Measurements from ENCODE around the gene PDE4B. TPM values are rescaled to one million over a fixed set of nuclear protein-coding genes. Genes with fewer than 3 reads are reported as not detected.

Gene PDE4B
- polyA plus RNA-seq, 2 of the 4 experiments (the other 2 are of a cell fraction), result 20.2 to 56.8 TPM

DNA sequence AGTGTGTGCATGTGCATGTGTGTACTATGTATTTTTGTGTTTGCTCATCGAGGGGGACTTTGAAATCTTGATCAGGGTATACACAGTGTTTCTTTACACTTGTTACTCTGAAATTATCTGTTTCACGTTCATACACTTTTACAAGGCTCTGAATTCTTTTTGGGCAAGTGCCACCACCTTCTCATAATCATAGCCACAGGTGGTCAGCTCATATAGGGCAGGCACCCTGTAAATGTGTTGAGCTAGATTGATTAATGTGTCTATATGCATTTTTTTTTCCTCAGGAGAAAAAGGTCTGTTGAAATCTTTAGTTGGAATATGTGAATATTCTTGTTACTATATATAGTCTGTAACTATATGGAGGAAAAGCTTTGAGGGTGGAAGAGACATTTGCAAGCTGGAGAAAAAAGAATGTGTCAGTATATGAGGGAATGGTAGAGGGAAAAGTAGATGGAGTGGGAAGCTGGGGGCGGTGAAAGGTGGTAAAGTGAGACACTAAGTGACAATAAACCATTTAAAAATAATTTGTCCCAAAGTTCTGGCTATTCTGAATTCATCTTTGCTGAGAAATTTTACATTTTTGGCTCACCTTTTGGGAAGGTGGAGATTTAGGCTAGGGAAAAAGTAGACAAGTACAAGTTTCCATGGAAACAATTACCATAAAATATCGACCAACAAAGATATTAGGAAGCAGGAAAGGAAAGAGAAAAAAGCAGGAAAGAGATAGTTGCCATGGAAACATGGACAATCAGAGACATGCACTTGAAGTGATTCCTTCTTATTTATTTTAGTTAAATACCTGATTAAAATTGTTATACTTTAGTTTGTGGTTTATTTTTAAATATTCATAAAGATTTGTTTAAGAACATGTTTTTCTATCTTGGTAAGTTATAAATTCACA lies 277.5 kb downstream of the PDE4B start:
- DNase-seq (ENCODE audit: low read depth in 1 of 2, low spot score in 1 of 2), result no peak
- H3K4me3 ChIP-seq, result no peak overlapping the region
- no peak for ATAC-seq
- 44% methylated on average over 4 of the region's 4 CpGs for WGBS (ENCODE audit: missing lambda C conversion rate)
- no peak overlapping the region for H3K4me2 ChIP-seq
- ChIA-PET CTCF (no interaction called here), POLR2A (no interaction called here)
- H3K4me1 ChIP-seq, result peaks cover 12% of the 10 kb centered on the region; the same call in 2 of the 3 replicates
- no peak for FAIRE-seq
- TF ChIP-seq HEYL (CRISPR knock-in tag; IDR thresholded peaks at IDR 0.05) (no peak), RCOR1 (IDR thresholded peaks at IDR 0.05; ENCODE audit: low read depth, low read length) (no peak), HOXB13 (CRISPR knock-in tag; IDR thresholded peaks at IDR 0.05; ENCODE audit: low read depth) (no peak), FOSB (CRISPR knock-in tag; IDR thresholded peaks at IDR 0.05) (no peak), SMC3 (IDR thresholded peaks at IDR 0.05) (no peak), SREBF2 (IDR thresholded peaks at IDR 0.05) (no peak), ZNF302 (CRISPR knock-in tag; IDR thresholded peaks at IDR 0.05) (no peak), RNF2 (IDR thresholded peaks at IDR 0.05; ENCODE audit: borderline replicate concordance, low read depth) (no peak), MYC (IDR thresholded peaks at IDR 0.05; ENCODE audit: borderline replicate concordance, low read length) (no peak), CBX2 (IDR thresholded peaks at IDR 0.05; ENCODE audit: borderline replicate concordance, low read depth) (no peak), JUN (IDR thresholded peaks at IDR 0.05) (no peak)
- TF ChIP-seq, protein P1, sequence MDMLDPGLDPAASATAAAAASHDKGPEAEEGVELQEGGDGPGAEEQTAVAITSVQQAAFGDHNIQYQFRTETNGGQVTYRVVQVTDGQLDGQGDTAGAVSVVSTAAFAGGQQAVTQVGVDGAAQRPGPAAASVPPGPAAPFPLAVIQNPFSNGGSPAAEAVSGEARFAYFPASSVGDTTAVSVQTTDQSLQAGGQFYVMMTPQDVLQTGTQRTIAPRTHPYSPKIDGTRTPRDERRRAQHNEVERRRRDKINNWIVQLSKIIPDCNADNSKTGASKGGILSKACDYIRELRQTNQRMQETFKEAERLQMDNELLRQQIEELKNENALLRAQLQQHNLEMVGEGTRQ (IDR thresholded peaks at IDR 0.05), result no peak
- H3K27ac ChIP-seq, result no peak overlapping the region
- H3K9me3 ChIP-seq, result no peaks in the 10 kb centered on the region

DNA sequence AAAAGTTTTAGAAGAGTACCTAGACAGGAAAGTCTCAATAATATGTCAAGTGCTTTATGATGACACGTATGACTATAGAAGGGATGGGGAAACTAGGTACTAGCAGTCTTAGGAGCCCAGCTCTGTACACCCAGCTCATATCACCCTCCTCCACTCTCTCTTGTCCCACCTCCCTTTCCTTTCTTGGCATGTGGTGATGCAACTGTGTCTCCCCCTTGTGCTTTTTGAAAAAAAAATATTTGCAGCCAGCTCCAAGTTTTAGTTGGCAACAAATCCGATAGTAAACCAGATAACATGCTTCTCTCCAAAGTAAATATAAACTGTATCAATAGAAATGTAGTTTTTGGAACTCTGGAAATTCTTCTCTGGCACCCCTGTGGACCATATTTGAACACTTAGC lies 280.7 kb downstream of the PDE4B start:
- no peak for DNase-seq (ENCODE audit: low read depth in 1 of 2, low spot score in 1 of 2)
- POLR2A ChIA-PET, result no interaction called here
- Histone ChIP-seq H3K4me1 (peaks cover 12% of the 10 kb centered on the region; the same call in 2 of the 3 replicates), H3K4me3 (no peak overlapping the region), H3K4me2 (0 out of 3 replicates have a peak overlapping the region, but pooled peaks have one; percentile 10), H3K9me3 (no peaks in the 10 kb centered on the region), H3K27ac (no peak overlapping the region)
- CTCF ChIA-PET, result no interaction called here
- TF ChIP-seq GATA3 (IDR thresholded peaks at IDR 0.05; ENCODE audit: borderline replicate concordance) (no peak), ZC3H11A (IDR thresholded peaks at IDR 0.05) (no peak)
- ATAC-seq, result no peak; a peak in 1 of 6 replicates
- 59% methylated on average over 2 of the region's 2 CpGs for WGBS (ENCODE audit: missing lambda C conversion rate)
- no peak for FAIRE-seq

DNA sequence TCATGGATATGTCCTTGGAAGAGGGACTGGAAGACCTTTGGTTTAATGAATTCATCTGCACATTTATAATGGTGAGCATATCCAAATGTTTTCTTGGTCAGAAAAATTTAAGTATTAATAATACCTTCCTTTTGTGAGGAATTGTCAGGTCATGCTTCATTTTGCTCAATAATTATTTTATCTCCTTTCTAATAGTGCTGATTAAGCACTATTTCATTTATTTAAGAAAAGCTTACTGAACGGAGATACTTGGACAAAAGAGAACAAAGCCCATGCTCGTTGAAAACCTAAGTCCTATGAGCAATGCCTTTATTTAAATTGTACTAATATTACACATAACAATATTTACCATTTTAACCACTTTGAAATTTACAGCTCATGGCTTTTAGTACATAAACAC lies 281.5 kb downstream of the PDE4B start:
- DNase-seq (ENCODE audit: low read depth in 1 of 2, low spot score in 1 of 2), result no peak
- WGBS (ENCODE audit: missing lambda C conversion rate), result 68% methylated on average over 2 of the region's 2 CpGs
- Histone ChIP-seq H3K27ac (no peak overlapping the region), H3K4me2 (0 out of 3 replicates have a peak overlapping the region, but pooled peaks have one; percentile 10), H3K4me1 (peaks cover 12% of the 10 kb centered on the region; the same call in 2 of the 3 replicates), H3K4me3 (no peak overlapping the region), H3K9me3 (no peaks in the 10 kb centered on the region)
- CTCF ChIA-PET, result interaction anchor here (1.2 kb wide), 1 partner anchor 169 kb away, joined by 4 read pairs; no protein-coding TSS in a partner anchor
- ATAC-seq, result no peak
- POLR2A ChIA-PET, result no interaction called here
- TF ChIP-seq HEYL (CRISPR knock-in tag; IDR thresholded peaks at IDR 0.05) (no peak), HOXA7 (CRISPR knock-in tag; IDR thresholded peaks at IDR 0.05) (no peak), MAFK (IDR thresholded peaks at IDR 0.05; ENCODE audit: partially characterized antibody) (peak; percentile 94), FOXS1 (CRISPR knock-in tag; IDR thresholded peaks at IDR 0.05) (no peak)
- FAIRE-seq, result no peak

DNA sequence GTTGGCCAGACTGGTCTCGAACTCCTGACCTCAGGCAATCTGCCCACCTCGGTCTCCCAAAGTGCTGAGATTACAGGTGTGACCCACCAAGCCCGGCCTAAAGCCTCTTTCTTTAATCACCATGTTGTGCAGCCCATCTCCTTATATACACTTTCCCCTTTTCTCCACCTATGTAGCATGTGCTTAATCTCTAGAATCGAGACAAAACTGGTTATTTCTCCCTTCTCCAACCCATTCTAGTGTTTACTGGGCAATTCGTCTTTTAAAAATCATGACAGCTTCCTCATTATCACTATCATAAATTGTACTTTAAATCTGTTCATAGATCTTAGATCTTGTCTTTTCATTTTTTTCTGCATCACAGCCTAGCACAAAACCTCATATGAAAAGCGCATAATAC lies 285.7 kb downstream of the PDE4B start:
- WGBS (ENCODE audit: missing lambda C conversion rate), result 69% methylated on average over 6 of the region's 6 CpGs
- no peak for TF ChIP-seq HOXB5 (CRISPR knock-in tag; IDR thresholded peaks at IDR 0.05)
- TF ChIP-seq, protein P2, sequence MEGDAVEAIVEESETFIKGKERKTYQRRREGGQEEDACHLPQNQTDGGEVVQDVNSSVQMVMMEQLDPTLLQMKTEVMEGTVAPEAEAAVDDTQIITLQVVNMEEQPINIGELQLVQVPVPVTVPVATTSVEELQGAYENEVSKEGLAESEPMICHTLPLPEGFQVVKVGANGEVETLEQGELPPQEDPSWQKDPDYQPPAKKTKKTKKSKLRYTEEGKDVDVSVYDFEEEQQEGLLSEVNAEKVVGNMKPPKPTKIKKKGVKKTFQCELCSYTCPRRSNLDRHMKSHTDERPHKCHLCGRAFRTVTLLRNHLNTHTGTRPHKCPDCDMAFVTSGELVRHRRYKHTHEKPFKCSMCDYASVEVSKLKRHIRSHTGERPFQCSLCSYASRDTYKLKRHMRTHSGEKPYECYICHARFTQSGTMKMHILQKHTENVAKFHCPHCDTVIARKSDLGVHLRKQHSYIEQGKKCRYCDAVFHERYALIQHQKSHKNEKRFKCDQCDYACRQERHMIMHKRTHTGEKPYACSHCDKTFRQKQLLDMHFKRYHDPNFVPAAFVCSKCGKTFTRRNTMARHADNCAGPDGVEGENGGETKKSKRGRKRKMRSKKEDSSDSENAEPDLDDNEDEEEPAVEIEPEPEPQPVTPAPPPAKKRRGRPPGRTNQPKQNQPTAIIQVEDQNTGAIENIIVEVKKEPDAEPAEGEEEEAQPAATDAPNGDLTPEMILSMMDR (IDR thresholded peaks at IDR 0.05), result no peak
- no peak for TF ChIP-seq CEBPB (IDR thresholded peaks at IDR 0.05)
- no peak for TF ChIP-seq RNF2 (IDR thresholded peaks at IDR 0.05; ENCODE audit: borderline replicate concordance, low read depth)
- TF ChIP-seq, protein P1 (IDR thresholded peaks at IDR 0.05), result no peak
- TF ChIP-seq CHD4 (IDR thresholded peaks at IDR 0.05; ENCODE audit: borderline replicate concordance), result no peak
- TF ChIP-seq, protein P3, sequence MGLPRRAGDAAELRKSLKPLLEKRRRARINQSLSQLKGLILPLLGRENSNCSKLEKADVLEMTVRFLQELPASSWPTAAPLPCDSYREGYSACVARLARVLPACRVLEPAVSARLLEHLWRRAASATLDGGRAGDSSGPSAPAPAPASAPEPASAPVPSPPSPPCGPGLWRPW (IDR thresholded peaks at IDR 0.05), result no peak
- TF ChIP-seq TP53 (CRISPR knock-in tag; IDR thresholded peaks at IDR 0.05), result no peak
- no peak for TF ChIP-seq CHD2 (IDR thresholded peaks at IDR 0.05; ENCODE audit: low read length, partially characterized antibody)
- POLR2A ChIA-PET, result no interaction called here
- no peak overlapping the region for H3K4me3 ChIP-seq
- FAIRE-seq (no peak), DNase-seq (ENCODE audit: low read depth in 1 of 2, low spot score in 1 of 2) (no peak), ATAC-seq (no peak)
- H3K4me1 ChIP-seq, result peaks cover 6% of the 10 kb centered on the region; the same call in 2 of the 3 replicates
- H3K9me3 ChIP-seq, result no peaks in the 10 kb centered on the region
- H3K4me2 ChIP-seq, result no peak overlapping the region
- CTCF ChIA-PET, result no interaction called here
- no peak overlapping the region for H3K27ac ChIP-seq

Measured in A549 (cell line).